Neural cell (in vitro differentiated cells): ENCODE data around the gene MXI1.

Source experiments
- EZH2 ChIP-seq: fragments of 200-600, 300-800 bp; shearing (Covaris generic), sonication (generic); IDR thresholded peaks from 2 replicates; pipeline ENCODE4 v1.6.1; 2014; ENCODE audit warnings: antibody characterized with exemption, low read length, borderline replicate concordance, mild to moderate bottlenecking; ENCODE audit not compliant: insufficient read depth, poor library complexity, severe bottlenecking
- MXI1 ChIP-seq: fragments of 450-650 bp; conservative IDR thresholded peaks from 2 replicates; pipeline ENCODE4 v1.6.1; 2014; ENCODE audit warnings: antibody characterized with exemption, mild to moderate bottlenecking; ENCODE audit not compliant: poor library complexity, severe bottlenecking
- REST ChIP-seq: IDR thresholded peaks from 2 replicates; pipeline ENCODE4 v1.6.1; 2012; ENCODE audit warnings: borderline replicate concordance
- TF ChIP-seq, protein P1 (sequence below): fragments of 450-650 bp; IDR thresholded peaks from 2 replicates; pipeline ENCODE4 v1.5.1; 2014; ENCODE audit warnings: antibody characterized with exemption, mild to moderate bottlenecking, moderate library complexity; ENCODE audit not compliant: poor library complexity, severe bottlenecking

DNA sequence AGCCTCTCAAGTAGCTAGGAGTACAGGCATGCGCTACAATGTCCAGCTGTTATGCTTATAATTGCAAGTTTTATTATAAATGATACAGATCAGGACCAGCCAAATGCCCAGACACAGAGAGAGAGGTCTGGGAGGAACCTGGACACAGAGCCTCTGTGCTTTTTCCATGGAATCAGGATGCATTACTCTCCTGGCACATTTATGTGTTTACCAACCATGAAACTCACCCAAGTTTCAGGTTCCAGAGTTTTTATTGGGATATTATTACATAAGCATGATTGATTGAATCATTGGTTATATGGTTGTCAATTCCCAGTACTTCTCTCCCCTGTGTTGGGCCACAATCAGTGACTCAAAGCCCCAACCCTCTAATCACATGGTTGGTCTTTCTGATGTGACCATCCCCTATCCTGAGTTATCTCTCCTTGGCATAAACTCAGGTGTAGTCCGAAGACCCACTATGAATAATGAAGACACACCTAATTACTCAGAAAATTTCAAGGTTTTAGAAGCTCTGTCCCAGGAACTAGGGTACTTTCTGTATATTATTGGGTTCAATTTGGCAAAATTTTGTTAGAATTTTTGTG is 30.6 kb downstream of the MXI1 start:
- no peak for TF ChIP-seq MXI1
- no peak for TF ChIP-seq EZH2
- TF ChIP-seq, protein P1, sequence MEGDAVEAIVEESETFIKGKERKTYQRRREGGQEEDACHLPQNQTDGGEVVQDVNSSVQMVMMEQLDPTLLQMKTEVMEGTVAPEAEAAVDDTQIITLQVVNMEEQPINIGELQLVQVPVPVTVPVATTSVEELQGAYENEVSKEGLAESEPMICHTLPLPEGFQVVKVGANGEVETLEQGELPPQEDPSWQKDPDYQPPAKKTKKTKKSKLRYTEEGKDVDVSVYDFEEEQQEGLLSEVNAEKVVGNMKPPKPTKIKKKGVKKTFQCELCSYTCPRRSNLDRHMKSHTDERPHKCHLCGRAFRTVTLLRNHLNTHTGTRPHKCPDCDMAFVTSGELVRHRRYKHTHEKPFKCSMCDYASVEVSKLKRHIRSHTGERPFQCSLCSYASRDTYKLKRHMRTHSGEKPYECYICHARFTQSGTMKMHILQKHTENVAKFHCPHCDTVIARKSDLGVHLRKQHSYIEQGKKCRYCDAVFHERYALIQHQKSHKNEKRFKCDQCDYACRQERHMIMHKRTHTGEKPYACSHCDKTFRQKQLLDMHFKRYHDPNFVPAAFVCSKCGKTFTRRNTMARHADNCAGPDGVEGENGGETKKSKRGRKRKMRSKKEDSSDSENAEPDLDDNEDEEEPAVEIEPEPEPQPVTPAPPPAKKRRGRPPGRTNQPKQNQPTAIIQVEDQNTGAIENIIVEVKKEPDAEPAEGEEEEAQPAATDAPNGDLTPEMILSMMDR, result no peak
- no peak for TF ChIP-seq REST
